Lung microvascular endothelial cell (primary cell): ENCODE results near the gene FGGY. TPM values are rescaled to one million over a fixed set of nuclear protein-coding genes. Genes with fewer than 3 reads are reported as not detected.
A peak's percentile ranks its signal among the peaks of the same experiment; 100 is the strongest.
"Not testable (repeated sequence)": the region's sequence is repeated elsewhere in the genome, so short reads cannot be mapped to it uniquely, and the experiment has no call there.

Experiments
- DNase-seq, 2 donors: peaks; one replicate each; pipeline versions ENCODE4 v3.0.0 to v3.0.0-alpha.2; 2010; ENCODE audit warnings: low read depth in 2 of 2
- total RNA-seq: library from RNA; depleted of rRNA; stranded (reverse); fragments of >200 nt; gene quantifications from 2 replicates; pipeline ENCODE4 v1.2.1, GENCODE V29; 2014

Gene FGGY
- total RNA-seq, 1 donor from 2014 or later = 11.1 TPM

DNA sequence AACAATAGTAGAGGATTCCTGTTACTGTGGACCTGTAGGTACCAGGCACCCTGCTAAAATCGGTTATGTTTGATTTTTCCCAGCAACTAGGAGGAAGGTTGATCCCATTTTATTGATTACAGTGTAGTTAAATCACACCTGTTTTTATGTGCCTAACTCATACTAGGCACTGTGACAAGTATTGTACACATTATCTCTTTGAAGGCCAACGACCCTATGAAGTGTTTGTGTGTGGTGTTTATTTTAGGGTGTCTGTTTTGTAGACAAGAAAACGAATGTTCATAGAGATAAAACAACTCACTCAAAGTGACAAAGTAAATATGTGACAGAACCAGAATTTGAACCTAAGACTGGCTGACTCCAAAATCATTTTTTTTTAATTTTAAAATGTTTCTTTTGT, 49.5 kb downstream of the FGGY start:
- no peak for DNase-seq

DNA sequence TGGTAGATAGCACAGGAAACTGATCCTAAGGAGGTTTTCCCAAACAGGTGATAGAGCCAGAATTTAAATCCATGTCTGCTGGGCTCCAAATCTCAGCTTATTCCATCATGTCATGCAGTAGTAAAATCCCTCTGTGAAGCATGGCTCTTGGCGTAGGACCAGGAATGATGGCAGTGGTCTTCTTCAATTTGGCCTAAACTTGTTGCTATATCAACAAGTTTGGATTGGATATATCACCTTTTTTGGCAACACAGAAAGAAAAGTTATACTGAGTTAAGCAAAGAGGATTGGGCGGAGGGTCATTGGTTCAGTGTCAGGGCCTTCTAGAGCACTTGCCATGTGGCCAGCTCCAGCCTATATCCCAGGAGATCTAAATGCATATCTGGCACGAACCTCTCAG, 52.2 kb downstream of the FGGY start:
- DNase-seq = no peak

DNA sequence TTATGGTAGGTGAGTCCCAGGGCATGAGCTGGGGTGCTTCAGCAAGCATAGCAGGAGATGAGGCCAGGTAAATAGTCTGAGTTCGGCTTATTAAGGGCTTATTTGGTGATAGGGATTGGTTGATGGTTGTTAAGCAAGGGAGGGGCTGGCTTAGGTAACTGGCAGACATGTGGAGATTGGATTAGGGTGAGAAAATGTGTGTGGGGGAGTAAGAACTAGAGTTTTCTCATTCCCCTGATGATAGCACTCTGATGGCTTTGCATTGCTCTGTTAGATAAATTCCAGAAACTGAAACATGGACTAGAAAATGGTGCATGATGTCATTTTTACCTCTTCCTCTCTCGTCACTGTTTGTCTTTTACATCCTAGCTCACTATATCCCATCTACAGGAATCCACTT, 53.6 kb downstream of the FGGY start:
- DNase-seq = no peak

DNA sequence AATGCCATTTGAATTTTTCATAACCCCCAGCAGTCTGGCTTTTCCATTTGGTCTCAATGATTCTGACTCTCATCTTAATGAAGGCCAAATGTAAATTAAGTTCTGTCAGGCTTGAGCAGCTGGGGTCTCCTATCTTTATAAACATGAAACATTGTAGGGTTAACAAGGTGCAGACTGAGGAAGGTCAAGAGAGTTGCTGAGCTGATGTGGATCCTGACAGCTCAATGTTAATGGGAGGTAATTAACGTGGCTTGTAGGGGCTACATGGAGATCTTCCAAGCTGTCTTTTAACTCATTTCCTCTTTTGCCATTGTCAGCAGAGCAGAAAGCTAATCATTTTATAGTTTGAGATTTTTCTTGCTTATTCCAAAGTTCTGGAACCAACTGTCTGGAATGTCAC, 55.2 kb downstream of the FGGY start:
- no peak for DNase-seq

DNA sequence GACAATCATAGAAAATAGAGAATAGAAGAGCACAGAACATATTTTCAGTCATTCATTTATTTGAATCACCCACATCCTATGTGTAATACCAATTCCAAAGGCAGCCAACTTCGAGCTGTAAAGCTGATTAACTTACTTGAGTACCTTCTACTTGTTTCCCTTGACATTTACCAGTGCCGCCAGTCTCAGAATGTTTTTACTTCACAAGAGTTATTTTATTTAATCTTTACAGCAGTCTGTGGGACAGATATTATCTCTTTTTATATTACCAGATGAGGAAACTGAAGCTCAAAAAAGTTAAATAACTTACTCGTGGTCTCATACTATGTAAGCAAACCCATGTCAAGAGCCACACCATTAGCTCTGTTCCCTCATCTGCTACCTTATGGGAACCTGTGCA, 56.6 kb downstream of the FGGY start:
- no peak for DNase-seq

DNA sequence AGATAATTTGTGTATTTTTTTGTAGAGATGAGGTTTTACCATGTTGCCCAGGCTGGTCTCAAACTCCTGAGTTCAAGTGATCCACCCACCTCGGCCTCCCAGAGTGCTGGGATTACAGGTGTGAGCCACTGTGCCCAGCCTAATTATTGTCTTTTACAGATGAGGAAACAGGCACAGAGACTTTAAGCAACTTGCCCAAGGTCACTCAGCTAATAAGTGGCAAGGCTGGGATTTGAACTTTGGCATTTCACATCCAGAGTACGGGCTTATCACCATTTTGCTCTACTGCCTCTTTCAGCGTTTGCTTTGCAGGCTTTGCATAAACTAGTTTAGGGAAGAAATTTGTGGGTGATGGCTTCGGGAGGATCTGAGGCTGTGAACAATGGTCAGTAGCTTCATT, 57.3 kb downstream of the FGGY start:
- not testable (repeated sequence) for DNase-seq

DNA sequence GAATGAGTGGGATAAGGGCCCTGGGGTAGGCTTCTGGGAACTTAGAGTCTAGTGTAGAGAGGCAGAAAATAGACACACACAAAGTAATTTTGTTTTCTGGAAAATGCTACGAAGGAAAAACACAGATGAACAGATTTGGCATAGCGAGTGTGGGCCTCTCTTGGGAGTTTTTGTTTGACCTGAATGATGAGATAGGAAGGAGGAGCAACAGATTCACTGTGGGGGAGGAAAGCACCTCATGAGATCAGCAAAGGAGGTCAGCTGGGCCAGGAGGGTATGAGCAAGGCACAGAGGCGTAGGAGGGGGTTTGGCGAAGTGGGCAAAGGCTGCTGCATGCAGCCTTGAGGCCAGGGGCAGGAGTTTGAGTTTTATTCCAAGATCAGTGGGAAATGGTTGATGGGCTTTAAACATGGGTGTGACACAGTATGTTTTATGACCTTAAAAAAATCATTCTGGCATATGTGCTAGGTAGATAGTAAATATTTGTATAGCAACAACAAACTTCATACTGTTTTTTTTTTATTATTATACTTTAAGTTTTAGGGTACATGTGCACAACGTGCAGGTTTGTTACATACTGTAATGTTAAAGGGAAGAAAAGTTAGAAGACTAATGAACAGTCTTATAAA, 57.9 kb downstream of the FGGY start:
- DNase-seq = no peak

DNA sequence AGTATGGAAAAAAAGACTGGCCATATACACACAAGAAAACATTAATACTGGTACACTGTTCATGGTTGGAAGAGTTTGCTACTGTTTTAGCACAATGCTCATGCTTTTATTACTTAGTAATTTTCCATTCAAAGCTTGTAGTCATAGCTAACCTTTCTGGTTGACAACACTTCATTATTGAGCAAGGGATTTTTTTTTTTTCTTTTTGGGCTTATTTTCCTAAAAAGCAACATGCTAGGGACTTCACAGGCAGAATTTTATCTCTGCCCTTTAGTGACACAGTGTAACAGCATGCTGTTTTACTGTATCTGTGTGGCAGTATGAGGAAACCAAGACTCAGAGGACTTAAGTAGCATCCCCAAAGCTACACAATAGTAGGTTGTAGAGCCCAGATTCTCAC, 58.5 kb downstream of the FGGY start:
- peak in 1 of 2 donors; percentile 14 for DNase-seq

DNA sequence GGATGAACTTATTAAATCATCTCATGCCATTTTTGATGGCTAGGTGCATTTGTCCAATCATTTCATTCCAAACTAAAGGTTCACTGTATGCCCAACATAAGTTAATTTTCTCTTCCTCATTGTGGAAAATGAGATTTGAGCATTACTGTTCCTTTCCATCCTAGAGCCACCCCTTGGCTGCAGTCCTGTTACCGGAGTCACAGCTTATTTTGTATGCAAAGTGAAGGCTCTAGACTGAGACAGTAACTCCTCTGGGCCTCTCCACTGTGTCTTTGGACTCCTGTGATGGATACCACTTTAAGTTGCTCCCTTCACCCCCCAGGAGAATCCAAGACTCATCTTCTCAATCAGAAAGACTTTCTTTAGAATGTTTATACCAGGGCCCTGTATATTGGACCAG, 59.7 kb downstream of the FGGY start:
- no peak for DNase-seq

DNA sequence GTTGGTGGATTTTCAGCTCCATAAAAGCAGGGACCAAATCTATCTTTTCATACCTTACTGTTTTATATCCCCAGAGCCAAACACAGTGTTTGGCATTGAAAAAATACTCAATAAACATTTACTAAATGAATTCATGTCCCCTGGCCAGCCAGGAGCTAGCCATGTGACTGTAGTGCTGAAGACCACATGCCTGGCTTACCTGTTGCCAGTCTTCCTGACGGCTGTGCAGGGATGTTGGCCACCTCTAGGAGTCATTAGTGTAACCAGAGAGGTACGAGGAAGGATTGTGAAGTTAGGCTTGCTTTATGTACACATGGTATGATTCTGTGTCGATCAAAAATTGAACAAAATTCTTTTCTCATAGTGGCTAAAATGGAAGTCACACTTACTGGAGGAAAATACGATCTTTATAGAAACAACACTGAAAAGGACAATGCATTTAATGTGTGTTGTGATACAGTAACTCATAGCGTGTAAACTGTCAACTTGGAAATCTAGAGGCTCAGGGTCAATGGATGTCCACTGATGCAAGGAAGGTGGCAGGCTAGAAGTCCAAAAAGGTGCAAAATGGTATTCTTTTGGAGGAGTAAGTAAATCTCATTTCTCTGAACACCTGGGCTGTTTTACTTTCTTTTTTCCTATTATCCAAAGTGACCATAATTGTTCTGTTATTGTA, 60.9 kb downstream of the FGGY start:
- DNase-seq = no peak

DNA sequence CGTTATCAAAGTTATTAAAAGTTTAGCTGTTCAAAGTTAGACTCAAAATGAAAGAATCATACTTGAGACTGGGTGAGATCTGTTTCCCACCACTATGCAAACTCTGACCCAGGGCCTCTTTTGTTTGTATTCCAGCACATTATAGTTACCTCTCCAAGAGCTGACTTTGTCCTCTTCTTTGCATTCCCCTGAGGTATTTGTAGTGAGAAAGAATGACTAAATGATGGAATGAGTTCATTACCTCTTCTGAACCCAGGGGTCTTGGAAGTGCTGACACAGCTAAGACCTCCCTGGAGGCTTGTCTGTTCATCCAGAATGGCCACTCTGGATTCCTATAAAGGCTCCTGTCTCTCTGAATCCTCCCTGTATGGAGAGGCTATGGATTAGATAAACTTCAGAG, 62.4 kb downstream of the FGGY start:
- DNase-seq = no peak

DNA sequence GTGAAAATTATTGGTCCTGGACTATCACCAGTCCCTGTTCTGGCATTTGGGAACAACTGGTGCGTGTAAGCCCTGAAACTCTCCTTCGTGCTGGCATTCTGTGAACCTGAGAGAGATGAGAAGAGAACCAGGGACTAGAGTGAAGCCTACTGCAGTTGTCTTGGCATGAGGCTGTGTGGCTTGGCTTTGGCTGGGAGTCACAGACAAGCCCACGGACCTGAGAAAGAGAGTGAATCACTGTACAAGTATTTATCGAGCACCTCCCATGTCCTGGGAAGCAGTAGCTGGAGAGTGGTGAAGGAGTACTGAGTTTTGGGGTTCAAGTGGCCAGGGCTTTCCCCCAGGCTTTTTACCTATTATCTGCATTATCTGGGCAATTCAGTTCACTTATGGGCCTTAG, 63.3 kb downstream of the FGGY start:
- peak in 1 of 2 donors; percentile 31 for DNase-seq

DNA sequence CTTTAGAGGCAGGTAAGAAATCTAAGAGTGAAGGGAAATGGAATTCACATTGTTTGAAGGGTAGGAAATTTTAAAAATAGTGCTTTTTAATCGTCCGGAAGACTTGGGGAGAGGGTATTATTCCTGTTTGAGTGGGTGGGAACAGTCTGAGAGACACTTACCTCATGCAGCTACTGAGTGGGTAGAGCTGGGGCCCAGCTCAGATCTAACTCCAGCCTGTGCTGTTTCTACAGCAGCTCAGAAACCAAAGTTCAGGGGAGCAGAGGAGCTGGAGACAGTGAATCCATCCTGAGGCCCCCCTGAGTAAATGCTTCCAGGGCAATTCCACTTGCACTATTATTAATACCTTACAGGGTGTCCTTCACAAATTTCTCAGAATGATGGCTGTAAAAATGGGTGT, 63.8 kb downstream of the FGGY start:
- no peak for DNase-seq

DNA sequence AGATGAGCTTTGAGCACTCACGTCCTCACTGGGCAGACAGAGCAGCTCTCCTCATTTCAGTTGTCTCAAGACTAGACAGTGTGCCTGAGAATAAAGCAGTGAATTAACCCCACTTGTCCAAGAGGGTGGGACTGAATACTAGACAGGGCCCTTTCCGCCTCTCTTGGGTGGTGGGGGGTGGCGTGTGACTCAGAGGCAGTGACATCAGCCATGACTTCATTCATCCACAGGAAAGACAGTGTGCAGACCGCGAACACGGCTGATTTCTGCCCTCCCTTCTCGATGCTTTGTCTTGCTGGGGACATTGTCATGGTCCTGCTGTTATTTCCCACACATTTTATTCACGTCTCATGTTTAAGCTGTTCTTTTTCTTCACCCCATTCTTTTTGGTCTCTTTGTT, 64.9 kb downstream of the FGGY start:
- DNase-seq = peak in 1 of 2 donors; percentile 24

DNA sequence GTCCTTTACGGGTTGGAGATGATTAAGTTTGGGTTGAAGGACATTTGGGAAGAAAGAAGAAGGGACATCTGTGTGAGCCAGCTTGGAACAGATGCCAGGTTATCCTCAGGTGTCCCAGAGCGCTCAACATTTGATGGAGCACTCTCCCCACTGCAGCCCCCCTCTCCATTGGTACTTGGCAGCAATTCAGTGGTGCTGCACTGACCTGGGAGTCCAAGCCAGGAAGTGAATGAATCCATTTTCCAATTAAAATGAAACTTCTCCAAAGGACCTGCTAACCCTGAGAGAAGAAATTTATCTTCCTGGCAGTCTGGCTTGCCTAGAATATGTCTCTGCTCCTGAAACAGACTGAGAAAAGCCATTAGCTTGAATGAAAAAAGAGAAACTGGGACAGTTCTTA, 67.1 kb downstream of the FGGY start:
- DNase-seq = no peak

DNA sequence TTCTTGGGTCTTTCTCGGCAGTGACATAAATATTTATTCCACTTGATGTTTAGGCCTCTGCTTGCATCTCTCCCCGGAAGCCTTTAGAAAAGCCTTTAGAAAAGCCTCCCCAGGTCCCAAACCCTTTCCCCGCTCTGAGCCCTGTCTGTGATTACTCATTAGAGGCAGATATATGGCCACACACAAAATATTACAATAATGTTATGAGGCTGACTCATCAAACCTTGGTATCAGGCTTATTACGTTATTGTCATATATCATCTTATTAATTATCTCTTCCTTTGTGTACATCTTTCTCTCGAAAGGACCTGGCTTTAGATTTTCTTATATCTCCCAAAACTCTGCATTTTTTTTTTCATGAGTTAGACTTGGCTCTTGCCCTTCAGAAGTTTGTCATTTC, 69.5 kb downstream of the FGGY start:
- no peak for DNase-seq

DNA sequence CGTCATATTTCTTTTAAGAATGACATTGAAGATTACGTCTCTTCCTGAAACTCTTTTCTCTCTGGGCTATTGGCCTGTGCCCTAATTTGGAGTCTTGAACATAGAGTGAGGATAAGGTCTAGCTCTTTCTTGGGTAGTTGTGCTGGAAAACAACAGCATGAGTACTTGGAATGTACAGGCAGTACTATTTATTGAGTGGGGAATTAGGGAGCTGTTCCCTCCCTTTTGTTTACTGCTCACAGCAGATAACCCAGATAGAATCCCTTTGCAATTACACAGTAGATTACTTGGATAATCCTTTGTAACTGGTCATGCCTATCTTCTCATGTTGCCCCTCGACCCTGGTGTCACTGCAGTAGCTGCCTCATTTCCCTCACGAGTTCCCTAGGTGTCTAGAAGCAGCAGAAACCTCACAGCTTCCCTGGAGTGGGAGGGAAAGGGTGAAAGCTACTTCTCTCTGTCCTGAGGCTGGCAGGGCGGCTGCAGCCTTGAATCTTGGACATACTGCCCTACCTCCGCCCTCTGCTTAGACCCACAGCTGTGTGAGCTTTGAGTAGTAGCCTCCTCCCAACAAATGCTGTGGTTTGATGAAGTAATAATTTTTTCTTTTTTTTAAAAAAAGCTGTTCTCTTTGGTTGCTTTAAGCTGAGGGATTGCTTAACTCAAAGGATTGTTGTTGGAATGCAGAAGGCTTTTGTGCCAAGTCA, 70.6 kb downstream of the FGGY start:
- no peak for DNase-seq

DNA sequence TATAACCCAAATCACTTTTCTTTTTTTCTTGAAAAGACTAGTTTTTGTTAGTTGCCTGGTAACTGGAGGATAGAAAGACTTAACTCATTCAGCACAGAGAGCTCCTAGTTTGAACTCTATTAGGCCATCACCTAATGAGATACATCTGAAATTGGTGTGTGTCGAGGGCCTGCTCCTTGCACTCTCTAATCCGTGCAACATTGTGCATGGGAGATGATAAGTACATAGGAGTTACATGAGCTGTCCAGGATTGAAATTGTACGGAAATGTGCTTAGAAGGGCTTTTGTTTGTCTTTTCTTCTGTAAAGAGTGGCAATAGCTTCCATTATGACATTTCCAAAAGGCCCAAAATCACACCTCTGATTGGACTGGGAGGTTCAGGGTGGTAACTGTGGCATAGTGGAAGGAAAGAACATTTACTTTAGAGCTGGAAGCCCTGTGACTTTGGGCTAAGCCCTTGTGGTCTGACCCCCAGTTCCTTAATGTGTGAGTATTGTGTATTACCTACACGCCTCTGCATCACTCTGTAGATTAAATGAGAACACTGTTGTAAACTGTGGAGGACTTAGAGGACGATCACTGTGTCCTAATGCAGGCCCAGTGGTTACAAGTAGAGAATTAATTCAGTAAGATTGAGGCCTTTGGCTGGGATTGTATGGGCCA, 71.2 kb downstream of the FGGY start:
- DNase-seq = no peak

DNA sequence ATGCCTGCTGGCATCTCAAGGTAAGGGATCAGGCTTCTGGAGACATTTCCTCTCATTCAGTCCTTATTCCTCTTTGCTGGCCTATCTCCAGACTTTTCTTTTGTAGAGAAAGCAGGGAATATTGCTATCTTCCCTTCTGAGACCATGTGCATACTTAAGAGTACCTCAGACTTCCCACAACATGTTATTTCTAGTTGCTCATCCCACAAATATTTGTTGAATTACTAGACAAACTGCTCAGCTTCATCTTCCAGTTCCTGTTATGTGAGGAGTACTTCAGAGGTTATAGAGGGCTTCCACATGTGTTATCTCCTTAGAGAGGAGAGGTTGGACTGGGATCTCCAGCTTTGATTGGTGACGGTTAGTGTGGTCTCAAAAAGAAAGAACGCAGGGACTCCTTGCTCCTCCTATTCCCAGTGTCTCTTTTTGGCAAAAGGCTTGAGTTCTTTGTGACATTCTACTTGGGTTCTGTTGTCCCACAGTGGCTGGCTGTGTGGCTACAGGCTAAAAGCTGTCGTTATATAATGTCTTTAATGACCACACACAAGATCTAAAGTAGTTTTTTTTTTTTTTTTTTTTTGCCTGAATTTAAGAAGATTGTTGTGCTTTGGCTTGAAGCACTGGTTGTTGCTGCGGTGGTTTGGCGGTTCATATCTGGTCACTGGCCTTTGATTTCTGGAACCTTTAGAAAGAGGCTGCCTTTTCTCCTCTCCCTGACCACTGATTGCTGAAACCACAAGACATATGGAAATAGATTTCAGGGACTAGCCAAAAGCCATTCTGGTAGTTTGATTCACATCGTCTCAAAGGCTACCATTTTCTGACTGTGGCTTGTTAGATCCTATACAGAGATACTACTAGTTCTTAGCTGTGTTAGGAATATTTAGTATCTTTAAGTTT, 78.7 kb downstream of the FGGY start:
- DNase-seq = peak in 1 of 2 donors; percentile 66

DNA sequence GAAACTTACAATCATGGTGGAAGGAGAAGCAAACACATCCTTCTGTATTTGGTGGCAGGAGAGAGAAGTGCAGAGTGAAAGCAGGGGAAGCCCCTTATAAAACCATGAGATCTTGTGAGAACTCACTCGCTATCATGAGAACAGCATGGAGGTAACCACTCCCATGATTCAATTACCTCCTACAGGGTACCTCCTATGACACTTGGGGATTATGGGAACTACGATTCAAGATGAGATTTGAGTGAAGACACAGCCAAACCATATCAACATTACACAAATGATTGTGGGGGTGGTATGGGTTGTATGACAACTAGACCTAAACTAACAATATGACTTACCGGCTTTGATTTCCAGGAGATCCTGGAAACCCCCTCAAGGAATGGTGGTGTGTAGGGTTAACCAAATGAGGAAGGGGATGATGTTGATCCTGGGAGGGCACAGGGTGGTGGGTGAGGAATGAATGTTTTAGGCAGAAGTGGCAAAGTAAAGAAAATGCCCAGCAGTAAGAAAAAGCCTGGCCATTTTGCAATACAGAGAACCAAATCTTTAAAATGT, 80.5 kb downstream of the FGGY start:
- no peak for DNase-seq
